IMR-90 (cell line): ENCODE data around the gene TAF1B. TPM values are rescaled to one million over a fixed set of nuclear protein-coding genes. Genes with fewer than 3 reads are reported as not detected.

Experiments
- ATAC-seq: fragments of 200-7000 bp; cut with Tn5 transposase; 2 replicates; pipeline ENCODE4 v1.9.1; 2020; ENCODE audit warnings: low read depth, mild to moderate bottlenecking, moderate library complexity
- BruUV-seq: library from RNA; stranded (reverse); fragments of 400-500 nt; replicated peaks from 2 replicates; lab custom pipeline; 2021; lab: Mats Ljungman, UMichigan
- CTCF ChIA-PET: fragments of 300-600 bp; formaldehyde crosslinking; extraction: SDS; loops from one replicate; lab custom pipeline; 2021; ENCODE audit warnings: antibody characterized with exemption; lab: Yijun Ruan, JAX
- POLR2A ChIA-PET: fragments of 300-600 bp; sonication (Branson Sonifier 250); formaldehyde crosslinking; loops from one replicate; lab custom pipeline; 2022; ENCODE audit warnings: antibody characterized with exemption; ENCODE audit not compliant: unreplicated experiment; lab: Charles Lee
- DNase-seq: peaks from one replicate; pipeline ENCODE4 v3.0.0; 2013
- H2AFZ ChIP-seq: replicated peaks from 2 replicates; pipeline ENCODE3; 2013; ENCODE audit warnings: low read length, mild to moderate bottlenecking; ENCODE audit not compliant: poor library complexity
- H2AK5ac ChIP-seq: 2 replicates; pipeline ENCODE4 v1.6.1; 2013; ENCODE audit warnings: low read depth, low read length, inconsistent platforms
- H2AK9ac ChIP-seq: replicated peaks from 2 replicates; pipeline ENCODE3; 2013; ENCODE audit warnings: mild to moderate bottlenecking, low read depth, low read length, moderate library complexity; ENCODE audit not compliant: poor library complexity
- H2BK120ac ChIP-seq: 2 replicates; pipeline ENCODE4 v1.6.1; 2013; ENCODE audit warnings: low read depth, low read length, inconsistent platforms
- H2BK15ac ChIP-seq: 3 replicates; pipeline ENCODE4 v1.6.1; 2013; ENCODE audit warnings: low read depth, low read length, inconsistent platforms
- H2BK20ac ChIP-seq: 2 replicates; pipeline ENCODE4 v1.6.1; 2013; ENCODE audit warnings: low read depth, mild to moderate bottlenecking, inconsistent platforms, low read length, moderate library complexity
- H2BK5ac ChIP-seq: 2 replicates; pipeline ENCODE4 v1.6.1; 2013; ENCODE audit warnings: mild to moderate bottlenecking, low read depth, low read length, inconsistent platforms; ENCODE audit not compliant: poor library complexity, severe bottlenecking
- H3K14ac ChIP-seq: replicated peaks from 2 replicates; pipeline ENCODE4 v1.6.1; 2013; ENCODE audit warnings: low read depth, low read length, inconsistent platforms
- H3K18ac ChIP-seq: 2 replicates; pipeline ENCODE4 v1.6.1; 2013; ENCODE audit warnings: low read depth, low read length, control low read depth
- H3K23ac ChIP-seq: 2 replicates; pipeline ENCODE4 v1.6.1; 2013; ENCODE audit warnings: low read depth, low read length, inconsistent platforms
- H3K27ac ChIP-seq: 2 replicates; pipeline ENCODE4 v1.5.1; 2013; ENCODE audit warnings: mild to moderate bottlenecking, control low read depth, low read length; ENCODE audit not compliant: insufficient read depth
- H3K27me3 ChIP-seq: 2 replicates; pipeline ENCODE4 v1.6.1; 2013; ENCODE audit warnings: low read length; ENCODE audit not compliant: control insufficient read depth, insufficient read depth
- H3K36me3 ChIP-seq: 2 replicates; pipeline ENCODE4 v1.6.1; 2013; ENCODE audit warnings: low read length, mixed read lengths; ENCODE audit not compliant: control insufficient read depth, insufficient read depth
- H3K4ac ChIP-seq: 2 replicates; pipeline ENCODE4 v1.6.1; 2013; ENCODE audit warnings: low read depth, low read length, inconsistent platforms
- H3K4me1 ChIP-seq: 2 replicates; pipeline ENCODE4 v1.6.1; 2013; ENCODE audit warnings: low read length, mixed read lengths; ENCODE audit not compliant: control insufficient read depth, insufficient read depth
- H3K4me2 ChIP-seq: 2 replicates; pipeline ENCODE4 v1.6.1; 2013; ENCODE audit warnings: low read depth, mild to moderate bottlenecking, control low read depth, low read length, moderate library complexity
- H3K4me3 ChIP-seq: 2 replicates; pipeline ENCODE4 v1.5.1; 2013; ENCODE audit warnings: low read depth, mild to moderate bottlenecking, control low read depth, low read length, moderate library complexity; ENCODE audit not compliant: insufficient read depth
- H3K56ac ChIP-seq: 2 replicates; pipeline ENCODE4 v1.6.1; 2013; ENCODE audit warnings: low read length, inconsistent platforms; ENCODE audit not compliant: insufficient read depth; ENCODE audit errors: extremely low read depth
- H3K79me1 ChIP-seq, 2 experiments: 2 replicates each; pipeline ENCODE4 v1.6.1; 2013; ENCODE audit warnings: low read length in 2 of 2, inconsistent platforms in 1 of 2, low read depth in 1 of 2
- H3K9ac ChIP-seq: 2 replicates; pipeline ENCODE4 v1.6.1; 2013; ENCODE audit warnings: low read depth, low read length, control low read depth
- H3K9me1 ChIP-seq: 2 replicates; pipeline ENCODE4 v1.6.1; 2013; ENCODE audit warnings: low read length, inconsistent platforms; ENCODE audit not compliant: insufficient read depth
- H3K9me3 ChIP-seq: 2 replicates; pipeline ENCODE4 v1.6.1; 2013; ENCODE audit warnings: low read length; ENCODE audit not compliant: control insufficient read depth, insufficient read depth
- H4K20me1 ChIP-seq: 2 replicates; pipeline ENCODE4 v1.6.1; 2013; ENCODE audit warnings: low read length, inconsistent platforms; ENCODE audit not compliant: insufficient read depth
- H4K5ac ChIP-seq: 2 replicates; pipeline ENCODE4 v1.6.1; 2013; ENCODE audit warnings: mild to moderate bottlenecking, low read depth, low read length, control low read depth
- H4K8ac ChIP-seq, 2 experiments: 2 replicates each; pipeline ENCODE4 v1.6.1; 2013; ENCODE audit warnings: low read depth in 2 of 2, low read length in 2 of 2, control low read depth in 1 of 2, inconsistent platforms in 1 of 2
- H4K91ac ChIP-seq: 2 replicates; pipeline ENCODE4 v1.6.1; 2013; ENCODE audit warnings: low read depth, low read length, inconsistent platforms; ENCODE audit not compliant: insufficient read depth
- BHLHE40 ChIP-seq: fragments of 150-350 bp; IDR thresholded peaks from 2 replicates; pipeline ENCODE4 v1.6.1; 2016; ENCODE audit warnings: mild to moderate bottlenecking, low read depth, low read length
- CHD1 ChIP-seq: IDR thresholded peaks from 2 replicates; pipeline ENCODE4 v1.6.1; 2012; ENCODE audit warnings: low read depth, low read length, improper control_type of control experiment
- FOS ChIP-seq: fragments of 150-350 bp; IDR thresholded peaks from 2 replicates; pipeline ENCODE4 v1.6.1; 2016; ENCODE audit warnings: low read depth, low read length
- MAFK ChIP-seq: IDR thresholded peaks from 2 replicates; pipeline ENCODE4 v1.6.1; 2012; ENCODE audit warnings: low read depth, low read length, improper control_type of control experiment
- MAZ ChIP-seq: IDR thresholded peaks from 2 replicates; pipeline ENCODE4 v1.6.1; 2012; ENCODE audit warnings: low read depth, mild to moderate bottlenecking, low read length, improper control_type of control experiment, moderate library complexity, borderline replicate concordance
- MXI1 ChIP-seq: IDR thresholded peaks from 2 replicates; pipeline ENCODE4 v1.6.1; 2012; ENCODE audit warnings: low read depth, mild to moderate bottlenecking, low read length, moderate library complexity, borderline replicate concordance
- NFE2L2 ChIP-seq: fragments of 150-350 bp; IDR thresholded peaks from 2 replicates; pipeline ENCODE4 v1.6.1; 2016; ENCODE audit warnings: low read depth, mild to moderate bottlenecking, low read length
- POLR2A ChIP-seq: IDR thresholded peaks from 2 replicates; pipeline ENCODE4 v1.6.1; 2012; ENCODE audit warnings: mild to moderate bottlenecking, low read depth, low read length
- RAD21 ChIP-seq: IDR thresholded peaks from 2 replicates; pipeline ENCODE4 v1.6.1; 2012; ENCODE audit warnings: low read length, improper control_type of control experiment
- RCOR1 ChIP-seq: IDR thresholded peaks from 2 replicates; pipeline ENCODE4 v1.6.1; 2012; ENCODE audit warnings: mild to moderate bottlenecking, low read length, improper control_type of control experiment; ENCODE audit not compliant: insufficient replicate concordance
- RFX5 ChIP-seq: IDR thresholded peaks from 2 replicates; pipeline ENCODE4 v1.8.0; 2012; ENCODE audit warnings: low read depth, mild to moderate bottlenecking, low read length, moderate library complexity
- WGBS, 2 experiments: methylation state at CpG; one replicate each; pipeline versions ENCODE4 v1.1.5 to v1.1.7; 2013; ENCODE audit warnings: missing lambda C conversion rate in 2 of 2; ENCODE audit not compliant: insufficient read length in 1 of 2; ENCODE audit errors: extremely low coverage in 2 of 2; 5-methylcytosine and 5-hydroxymethylcytosine counted together
- dilution Hi-C: fragments of 300-500 bp; cut with HindIII; formaldehyde crosslinking; loops from one replicate; pipeline ENCODE4 v1.14.3; 2018; ENCODE audit warnings: low sequenced_read_pairs; ENCODE audit not compliant: unreplicated experiment
- in situ Hi-C: fragments of 300-500 bp; cut with MboI; formaldehyde crosslinking; loops from 3 replicates; pipeline ENCODE4 v1.14.3; 2019; ENCODE audit warnings: low sequenced_read_pairs, inconsistent platforms, mixed read lengths
- intact Hi-C: fragments of 100-400 bp; cut with micrococcal nuclease; formaldehyde crosslinking; loops from 2 replicates; pipeline ENCODE4 v1.10.0; 2022
- polyA plus RNA-seq, 3 experiments: library from polyadenylated mRNA; depleted of rRNA; stranded (reverse); fragments of >200 nt; gene quantifications; 2 replicates each; pipeline ENCODE4 v1.2.3, GENCODE V29; 2012; ENCODE audit warnings: low replicate concordance in 1 of 3
- total RNA-seq: library from RNA; depleted of rRNA; stranded (reverse); fragments of >200 nt; gene quantifications from 2 replicates; pipeline ENCODE4 v1.2.3, GENCODE V29; 2012
- TF ChIP-seq, protein P1 (sequence below): conservative IDR thresholded peaks from 2 replicates; pipeline ENCODE4 v1.5.1; 2012; ENCODE audit warnings: mild to moderate bottlenecking, low read depth, low read length, improper control_type of control experiment
- TF ChIP-seq, protein P2 (sequence below): fragments of 150-350 bp; IDR thresholded peaks from 2 replicates; pipeline ENCODE4 v1.6.1; 2017; ENCODE audit warnings: mild to moderate bottlenecking, antibody characterized with exemption, low read length, low read depth

Gene TAF1B
- total and polyA plus RNA-seq, 2 of the 4 experiments (the other 2 are of a cell fraction) = 8.4 to 19.9 TPM

DNA sequence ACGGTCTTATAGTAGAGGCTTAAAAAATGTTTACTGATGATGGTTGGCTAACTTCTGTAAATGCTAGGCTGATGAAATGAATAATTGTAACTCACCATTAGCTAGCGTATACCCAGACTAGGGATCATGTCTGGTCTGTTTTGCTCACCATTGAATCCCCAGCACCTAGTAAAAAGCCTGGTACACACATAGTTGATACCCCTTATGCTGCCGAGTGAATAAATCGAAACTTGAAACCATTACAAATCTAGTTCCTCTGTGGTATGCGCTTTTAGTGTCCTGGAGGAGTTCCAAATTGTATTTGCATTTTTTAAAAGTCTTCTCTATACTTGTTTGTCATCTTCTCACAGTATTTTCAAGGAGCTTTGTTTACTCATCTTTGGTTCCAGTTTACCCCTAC, 1.3 kb downstream of the TAF1B start:
- H3K27ac ChIP-seq = no peak overlapping the region
- no peak overlapping the region for H2BK15ac ChIP-seq
- H2AK5ac ChIP-seq = peak overlapping the region; percentile 2; the same call in 1 of the 2 replicates
- H3K56ac ChIP-seq = no peak overlapping the region
- H3K14ac ChIP-seq = peak overlapping the region; percentile 50
- no CpG with 5 or more reads among the region's 5 CpGs for WGBS, 2 experiments
- H3K36me3 ChIP-seq = peaks cover 7% of the 10 kb centered on the region
- H4K8ac ChIP-seq = peak overlapping the region in 1 of 2 experiments; percentile 95; a peak in 1 of 4 replicates
- H3K4me2 ChIP-seq = peak overlapping the region; percentile 96
- peak overlapping the region; percentile 30; the same call in 1 of the 2 replicates for H2BK120ac ChIP-seq
- H3K18ac ChIP-seq = no peak overlapping the region
- H3K9ac ChIP-seq = peak overlapping the region; percentile 77; the same call in 1 of the 2 replicates
- H2BK5ac ChIP-seq = peak overlapping the region; percentile 79
- H4K20me1 ChIP-seq = no peaks in the 10 kb centered on the region
- no peak for ATAC-seq
- H2BK20ac ChIP-seq = peak overlapping the region; percentile 32; the same call in 1 of the 2 replicates
- no peaks in the 10 kb centered on the region for H3K9me3 ChIP-seq
- peak overlapping the region; percentile 82 for H3K4me3 ChIP-seq
- ChIA-PET POLR2A (no interaction called here), CTCF (interaction anchor here (1.2 kb wide), 1 partner anchor 45 kb away, joined by 5 read pairs; no protein-coding TSS in a partner anchor)
- BruUV-seq = no TSS peak
- no peak overlapping the region for H2AFZ ChIP-seq
- peak overlapping the region; percentile 81; the same call in 1 of the 2 replicates for H3K23ac ChIP-seq
- H4K5ac ChIP-seq = peak overlapping the region; percentile 53; the same call in 1 of the 2 replicates
- H4K91ac ChIP-seq = no peak overlapping the region
- peaks cover 6% of the 10 kb centered on the region for H3K9me1 ChIP-seq
- TF ChIP-seq RCOR1 (no peak), CHD1 (no peak), MAZ (no peak), MXI1 (no peak), FOS (no peak), RFX5 (no peak), POLR2A (no peak), NFE2L2 (no peak), RAD21 (no peak), MAFK (no peak), BHLHE40 (no peak)
- TF ChIP-seq, protein P1, sequence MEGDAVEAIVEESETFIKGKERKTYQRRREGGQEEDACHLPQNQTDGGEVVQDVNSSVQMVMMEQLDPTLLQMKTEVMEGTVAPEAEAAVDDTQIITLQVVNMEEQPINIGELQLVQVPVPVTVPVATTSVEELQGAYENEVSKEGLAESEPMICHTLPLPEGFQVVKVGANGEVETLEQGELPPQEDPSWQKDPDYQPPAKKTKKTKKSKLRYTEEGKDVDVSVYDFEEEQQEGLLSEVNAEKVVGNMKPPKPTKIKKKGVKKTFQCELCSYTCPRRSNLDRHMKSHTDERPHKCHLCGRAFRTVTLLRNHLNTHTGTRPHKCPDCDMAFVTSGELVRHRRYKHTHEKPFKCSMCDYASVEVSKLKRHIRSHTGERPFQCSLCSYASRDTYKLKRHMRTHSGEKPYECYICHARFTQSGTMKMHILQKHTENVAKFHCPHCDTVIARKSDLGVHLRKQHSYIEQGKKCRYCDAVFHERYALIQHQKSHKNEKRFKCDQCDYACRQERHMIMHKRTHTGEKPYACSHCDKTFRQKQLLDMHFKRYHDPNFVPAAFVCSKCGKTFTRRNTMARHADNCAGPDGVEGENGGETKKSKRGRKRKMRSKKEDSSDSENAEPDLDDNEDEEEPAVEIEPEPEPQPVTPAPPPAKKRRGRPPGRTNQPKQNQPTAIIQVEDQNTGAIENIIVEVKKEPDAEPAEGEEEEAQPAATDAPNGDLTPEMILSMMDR = no peak
- TF ChIP-seq, protein P2, sequence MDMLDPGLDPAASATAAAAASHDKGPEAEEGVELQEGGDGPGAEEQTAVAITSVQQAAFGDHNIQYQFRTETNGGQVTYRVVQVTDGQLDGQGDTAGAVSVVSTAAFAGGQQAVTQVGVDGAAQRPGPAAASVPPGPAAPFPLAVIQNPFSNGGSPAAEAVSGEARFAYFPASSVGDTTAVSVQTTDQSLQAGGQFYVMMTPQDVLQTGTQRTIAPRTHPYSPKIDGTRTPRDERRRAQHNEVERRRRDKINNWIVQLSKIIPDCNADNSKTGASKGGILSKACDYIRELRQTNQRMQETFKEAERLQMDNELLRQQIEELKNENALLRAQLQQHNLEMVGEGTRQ = no peak
- H3K4ac ChIP-seq = peak overlapping the region; percentile 79; the same call in 1 of the 2 replicates
- in situ Hi-C loops (no loop called here), dilution Hi-C loops (no loop called here), intact Hi-C loops (no loop called here)
- peaks cover 7% of the 10 kb centered on the region for H3K4me1 ChIP-seq
- peaks cover 25 to 43% of the 10 kb centered on the region in 2 experiments for H3K79me1 ChIP-seq
- no peak overlapping the region for H2AK9ac ChIP-seq
- H3K27me3 ChIP-seq = no peaks in the 10 kb centered on the region
- DNase-seq = peak; percentile 38
